GM19328 (cell line): ENCODE data around the gene RFX1.

Experiments used
- ATAC-seq: cut with Tn5 transposase; IDR thresholded peaks from one replicate; pipeline ENCODE4 v1.9.1; 2021; ENCODE audit warnings: mild to moderate bottlenecking, moderate library complexity; ENCODE audit not compliant: unreplicated experiment

The RFX1 gene

DNA sequence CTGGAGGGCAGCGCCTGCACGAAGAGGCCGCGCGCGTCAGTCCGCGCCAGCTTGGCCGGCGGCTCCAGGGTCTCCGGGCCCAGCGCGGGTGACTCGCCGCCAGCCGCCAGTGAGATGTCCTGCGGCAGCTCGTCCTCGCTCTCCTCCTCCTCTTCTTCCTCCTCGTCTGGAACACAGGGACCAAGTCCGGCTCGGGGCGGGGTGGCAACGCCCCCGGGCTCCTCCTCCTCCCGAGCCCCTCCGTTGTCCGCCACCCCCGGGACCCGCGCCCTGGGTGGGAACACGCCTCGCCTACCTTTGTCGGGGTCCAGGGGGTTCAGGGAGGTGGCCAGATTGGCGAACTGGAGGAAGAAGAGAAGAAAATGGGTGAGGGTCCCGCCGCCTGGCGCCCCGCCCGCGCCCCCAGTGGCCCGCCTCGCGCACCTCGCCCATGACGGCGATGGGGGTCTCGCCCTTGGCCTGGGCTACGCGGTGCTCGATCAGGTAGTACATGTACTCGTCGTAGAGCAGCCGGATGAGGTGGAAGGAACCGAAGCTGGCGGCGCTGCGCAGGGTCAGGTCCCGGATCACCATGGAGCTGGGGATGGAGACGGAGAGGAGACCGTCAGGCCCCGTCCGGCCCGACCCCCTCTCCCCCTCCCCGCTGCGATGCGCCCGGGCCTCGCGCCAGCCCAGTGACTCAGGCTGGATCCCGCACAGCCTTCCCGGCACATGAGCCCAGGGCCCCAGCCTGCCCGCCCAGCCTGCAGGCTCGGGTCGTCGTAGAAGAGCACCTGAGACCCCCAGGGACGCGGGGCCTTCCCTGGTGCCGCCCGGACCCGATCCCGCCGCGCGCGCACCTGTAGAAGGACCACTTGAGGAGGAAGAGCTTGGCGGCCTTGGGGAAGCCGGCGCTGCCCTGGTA is 43.2 kb downstream of the RFX1 start:
- ATAC-seq: no peak

DNA sequence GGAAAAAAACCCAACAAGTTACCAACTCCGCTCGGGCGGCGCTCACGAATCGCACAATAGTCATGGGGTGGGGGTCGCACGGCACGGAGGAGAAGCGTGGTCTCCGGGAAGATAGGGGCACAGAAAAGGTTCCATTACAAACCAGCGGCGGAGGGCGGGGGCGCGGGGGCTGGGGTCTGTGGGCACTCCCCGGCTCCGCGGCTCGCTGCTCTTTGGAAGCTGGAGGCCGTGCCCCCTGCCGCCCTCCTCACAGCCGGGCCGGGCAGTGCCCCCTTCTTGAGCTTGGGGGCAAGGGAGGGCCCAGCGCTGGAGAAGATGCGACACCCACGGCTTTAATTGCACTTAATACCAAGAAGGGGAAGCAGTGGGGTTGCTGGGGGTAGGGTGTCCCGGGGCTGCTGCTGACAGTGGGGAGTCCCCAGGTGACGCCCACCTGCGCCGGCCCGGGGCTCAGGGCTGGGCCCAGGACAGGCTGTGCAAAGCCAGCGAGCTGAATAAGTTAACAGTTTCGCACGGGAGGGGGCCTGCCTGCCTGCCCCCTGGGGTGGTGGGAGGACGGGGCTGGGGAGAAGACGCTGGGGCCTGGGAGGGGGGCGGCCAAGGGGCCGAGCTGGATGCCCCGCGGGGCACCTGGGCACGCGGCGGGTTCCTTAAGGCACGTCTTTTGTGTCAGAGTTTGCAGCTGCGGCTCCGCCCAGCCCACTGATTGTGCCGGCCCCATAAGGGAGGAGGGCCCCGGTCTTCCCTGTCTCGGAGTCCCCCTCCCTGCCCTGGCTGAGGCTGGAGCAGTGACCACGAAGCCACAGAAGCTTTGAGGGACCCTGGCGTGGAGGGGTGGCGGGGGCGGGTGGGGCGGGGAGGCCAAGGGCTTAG is 44.1 kb downstream of the RFX1 start:
- ATAC-seq: no peak

DNA sequence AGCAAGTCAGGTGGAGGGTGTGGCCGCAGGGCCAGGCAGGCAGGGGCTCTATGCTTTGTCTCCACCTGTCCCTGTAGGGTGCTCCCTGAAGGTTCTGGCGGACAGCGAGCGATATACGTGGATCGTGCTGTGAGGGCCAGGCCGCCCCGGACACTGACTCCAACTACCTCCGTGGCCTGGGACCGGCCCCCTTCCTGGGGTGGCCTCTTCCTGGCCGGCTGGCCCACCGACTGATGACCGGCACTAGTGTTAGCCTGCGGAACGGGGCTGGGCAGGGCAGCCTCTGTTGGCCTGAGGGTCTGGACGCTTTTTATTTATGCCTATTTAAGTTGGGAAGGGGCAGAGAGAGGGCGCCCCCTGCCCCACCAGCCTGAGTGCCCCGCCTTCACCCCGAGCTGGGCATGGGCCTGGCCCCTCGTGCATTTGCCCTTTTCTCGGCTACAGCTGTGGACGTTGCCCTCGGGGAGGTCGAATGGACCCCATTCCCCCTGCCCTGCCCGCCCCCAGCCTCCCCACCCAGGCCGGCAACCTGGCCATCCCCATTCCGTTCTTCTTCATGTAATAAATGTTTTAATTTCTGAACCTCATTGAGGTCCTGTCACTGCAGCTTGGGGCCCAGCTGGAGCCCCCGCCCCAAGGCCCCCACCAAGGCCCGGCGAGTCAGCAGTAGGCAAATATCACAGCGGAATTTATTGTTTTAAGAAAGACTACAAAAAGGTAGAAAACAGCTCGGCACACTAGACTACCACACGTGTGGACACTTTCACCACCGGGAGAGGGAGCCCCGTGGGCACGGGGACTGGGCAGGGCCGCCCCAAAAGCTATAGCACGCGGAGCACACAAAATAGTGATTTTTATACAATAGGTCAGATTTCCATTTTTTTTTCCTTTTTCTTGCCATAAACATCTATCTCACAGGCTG is 45.0 kb downstream of the RFX1 start:
- ATAC-seq: no peak

DNA sequence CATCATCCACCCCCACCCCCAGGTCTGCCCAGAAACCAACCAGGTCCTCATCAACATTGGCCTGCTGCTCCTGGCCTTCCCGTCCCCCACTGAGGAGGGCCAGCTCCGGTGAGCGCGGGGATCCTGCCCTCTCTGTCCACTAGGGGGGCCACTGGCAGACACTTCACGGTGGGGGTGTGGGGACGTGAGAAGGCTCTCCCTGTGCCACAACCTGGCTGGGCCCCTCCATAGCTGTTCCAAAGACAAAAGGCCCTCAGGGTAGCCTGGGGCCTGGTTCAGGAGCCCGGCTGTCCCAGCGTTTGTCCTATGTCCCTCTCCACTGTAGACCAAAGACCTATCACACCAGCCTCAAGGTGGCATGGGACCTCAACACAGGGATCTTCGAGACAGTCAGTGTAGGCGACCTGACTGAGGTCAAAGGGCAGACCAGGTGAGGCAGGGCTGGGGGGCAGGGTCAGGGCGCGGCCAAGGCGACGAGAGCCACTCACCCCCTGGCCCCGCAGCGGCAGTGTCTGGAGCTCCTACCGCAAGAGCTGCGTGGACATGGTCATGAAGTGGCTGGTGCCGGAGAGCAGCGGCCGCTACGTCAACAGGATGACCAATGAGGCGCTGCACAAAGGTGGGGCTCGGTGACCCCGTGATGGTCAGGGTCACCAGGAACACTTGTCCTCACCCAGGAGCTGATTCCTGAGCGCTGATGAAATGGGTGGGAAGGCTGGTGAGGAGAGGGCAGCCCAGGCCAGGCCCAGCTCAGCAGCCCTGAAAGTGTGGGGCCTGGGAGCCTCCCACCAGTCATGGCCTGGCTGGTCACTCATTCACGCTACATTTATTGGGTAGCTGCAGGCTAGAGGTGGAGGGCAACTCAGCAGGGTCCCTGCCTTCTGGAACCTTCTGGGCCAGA is 45.9 kb downstream of the RFX1 start:
- ATAC-seq: no peak

DNA sequence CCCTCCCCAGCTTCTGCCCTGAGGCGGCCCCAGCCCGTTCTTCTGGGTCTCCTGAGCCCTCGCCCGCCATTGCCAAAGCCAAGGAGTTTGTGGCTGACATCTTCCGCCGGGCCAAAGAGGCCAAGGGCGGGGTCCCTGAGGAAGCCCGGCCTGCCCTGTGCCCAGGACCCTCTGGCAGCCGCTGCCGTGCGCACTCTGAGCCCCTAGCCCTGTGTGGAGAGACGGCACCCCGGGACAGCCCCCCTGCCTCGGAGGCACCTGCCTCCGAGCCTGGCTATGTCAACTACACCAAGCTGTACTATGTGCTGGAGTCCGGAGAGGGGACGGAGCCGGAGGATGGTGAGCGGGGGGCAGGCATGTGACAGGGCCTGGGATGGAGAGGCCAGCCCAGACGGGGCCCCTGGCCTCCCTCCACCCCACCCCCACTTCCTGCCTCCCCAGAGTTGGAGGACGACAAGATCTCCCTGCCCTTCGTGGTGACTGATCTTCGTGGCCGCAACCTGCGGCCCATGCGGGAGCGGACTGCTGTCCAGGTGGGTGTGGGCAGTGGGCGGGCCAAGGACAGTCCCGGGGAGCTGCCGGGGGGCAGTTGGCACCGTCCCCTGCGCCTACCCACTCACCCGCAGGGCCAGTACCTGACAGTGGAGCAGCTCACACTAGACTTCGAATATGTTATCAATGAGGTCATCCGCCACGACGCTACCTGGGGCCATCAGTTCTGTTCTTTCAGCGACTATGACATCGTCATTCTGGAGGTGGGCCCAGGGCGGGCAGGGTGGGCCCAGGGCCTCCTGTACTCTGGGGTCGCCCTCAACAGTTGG is 46.8 kb downstream of the RFX1 start:
- ATAC-seq: no peak

DNA sequence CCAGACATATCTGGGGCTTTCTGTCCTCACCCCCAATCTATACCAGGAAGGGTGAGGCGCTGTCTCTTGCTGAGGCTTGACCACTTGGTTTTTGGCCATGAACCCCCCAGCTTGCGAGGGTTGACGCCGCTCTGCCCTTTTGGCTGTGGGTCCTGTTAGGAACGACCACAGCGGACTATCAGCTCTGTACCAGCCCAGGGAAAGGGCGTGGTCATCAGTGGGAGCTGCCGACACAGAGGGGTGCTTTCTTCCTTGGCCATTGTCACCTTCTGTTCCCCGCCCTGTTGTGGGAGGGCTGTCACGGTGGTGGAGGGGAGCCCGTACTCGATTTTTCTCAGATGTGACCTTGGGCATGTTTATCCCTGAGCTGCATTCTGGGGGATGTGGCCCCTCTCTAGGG is 48.1 kb downstream of the RFX1 start:
- no peak for ATAC-seq

DNA sequence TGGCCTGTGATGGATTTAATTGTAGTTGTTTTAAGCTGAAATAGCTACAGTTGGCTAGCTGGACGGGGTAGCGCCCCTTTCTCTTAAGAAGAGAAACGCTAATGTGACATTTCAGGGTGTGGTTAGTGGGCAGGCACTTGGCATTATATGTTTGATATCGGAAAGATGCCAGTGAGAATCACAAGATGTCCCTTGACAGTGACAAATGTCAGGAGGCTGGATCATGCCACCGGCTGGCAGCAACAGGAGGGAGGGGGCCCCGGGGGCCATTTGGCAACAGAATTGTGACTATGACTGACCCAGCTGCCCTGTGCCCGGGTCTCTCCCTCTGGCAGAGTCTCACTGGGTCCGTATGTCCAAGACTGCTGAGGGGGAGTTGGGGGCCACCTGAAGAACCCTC is 49.1 kb downstream of the RFX1 start:
- no peak for ATAC-seq

DNA sequence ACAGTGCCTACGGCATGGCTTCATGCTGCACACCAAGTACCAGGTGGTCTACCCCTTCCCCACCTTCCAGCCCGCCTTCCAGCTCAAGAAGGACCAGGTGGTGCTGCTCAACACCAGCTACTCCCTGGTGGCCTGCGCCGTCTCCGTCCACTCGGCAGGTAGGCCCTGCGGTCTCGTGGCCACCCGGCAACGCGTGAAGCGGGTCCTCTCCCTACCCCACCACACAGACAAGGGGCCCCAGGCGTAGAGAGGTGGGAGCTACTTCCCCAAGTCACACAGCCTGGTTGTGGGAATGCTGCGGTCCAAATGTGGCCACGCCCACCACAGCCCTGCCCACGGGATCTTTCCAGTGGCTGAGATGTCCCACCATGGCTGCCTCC is 49.8 kb downstream of the RFX1 start:
- ATAC-seq: no peak

DNA sequence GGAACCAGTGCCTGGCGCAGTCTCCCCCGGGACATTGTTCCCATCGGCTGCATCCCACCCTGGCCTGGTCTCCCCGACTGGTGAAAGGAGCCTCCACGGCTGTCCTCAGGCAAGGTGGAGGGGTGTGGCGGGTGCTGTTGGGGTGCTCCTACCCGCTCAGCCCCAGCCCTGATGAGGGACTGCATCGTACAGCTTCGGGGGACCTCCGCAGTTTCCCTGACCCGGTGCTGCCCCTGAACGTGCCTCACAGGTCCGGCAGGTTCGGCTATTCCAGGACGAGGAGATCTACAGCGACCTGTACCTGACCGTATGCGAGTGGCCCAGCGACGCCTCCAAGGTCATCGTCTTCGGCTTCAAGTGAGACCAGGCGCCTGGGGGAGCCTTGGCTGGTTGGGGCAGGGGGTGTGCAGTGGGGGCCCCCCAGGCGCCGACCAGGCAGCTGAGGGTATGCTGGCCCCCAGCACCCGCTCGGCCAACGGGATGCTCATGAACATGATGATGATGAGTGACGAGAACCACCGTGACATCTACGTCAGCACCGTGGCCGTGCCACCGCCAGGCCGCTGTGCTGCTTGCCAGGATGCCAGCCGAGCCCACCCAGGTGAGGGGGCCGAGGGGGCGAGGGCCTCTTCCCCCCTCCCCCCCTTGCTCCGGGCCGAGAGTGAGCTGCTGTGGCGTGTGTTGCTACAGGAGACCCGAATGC is 50.3 kb downstream of the RFX1 start:
- no peak for ATAC-seq

DNA sequence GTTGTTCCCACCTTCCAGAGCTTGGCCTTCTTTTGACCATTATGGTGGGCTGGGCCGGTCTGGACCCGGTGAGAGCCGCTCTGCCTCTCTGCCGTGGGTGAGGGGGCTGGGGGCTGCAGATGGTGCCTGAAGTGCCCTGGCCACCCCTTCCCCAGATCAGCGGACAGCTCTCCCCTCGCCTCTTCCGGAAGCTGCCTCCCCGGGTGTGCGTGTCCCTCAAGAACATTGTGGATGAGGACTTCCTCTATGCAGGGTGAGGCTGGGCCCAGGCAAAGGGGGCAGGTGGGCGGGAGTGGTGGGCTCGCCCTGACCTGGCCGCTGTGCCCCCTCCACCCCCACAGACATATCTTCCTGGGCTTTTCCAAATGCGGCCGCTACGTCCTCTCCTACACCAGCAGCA is 51.9 kb downstream of the RFX1 start:
- ATAC-seq: no peak

DNA sequence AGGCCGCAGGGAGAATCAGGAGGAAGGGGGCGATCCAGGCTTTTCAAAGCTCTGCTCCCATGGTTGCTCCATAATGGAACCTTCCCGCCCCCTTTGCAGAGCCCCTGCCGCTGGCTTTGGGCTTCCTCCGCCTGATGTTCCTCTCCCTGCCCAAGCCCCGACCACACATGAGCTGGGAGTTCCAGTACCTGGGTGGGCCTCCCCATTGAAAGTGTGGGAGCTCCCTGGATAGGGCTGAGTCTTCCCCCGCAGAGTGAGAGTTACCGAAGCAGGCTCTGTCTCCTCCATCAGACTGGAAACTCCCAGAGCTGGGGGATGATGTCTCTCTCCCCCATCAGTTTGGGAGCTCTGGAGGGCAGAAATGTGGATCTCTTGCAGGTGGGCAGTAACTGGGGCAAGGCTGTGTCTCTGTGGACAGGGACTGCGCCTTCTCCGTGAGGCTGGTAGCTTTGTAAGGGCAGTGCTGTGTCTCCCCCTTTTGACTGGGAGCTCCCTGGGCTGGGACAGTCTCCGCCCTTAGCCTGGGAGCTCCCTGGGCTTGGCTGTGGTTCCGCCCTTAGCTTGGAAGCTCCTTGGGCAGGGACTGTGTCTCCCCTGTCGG is 53.1 kb downstream of the RFX1 start:
- no peak for ATAC-seq

DNA sequence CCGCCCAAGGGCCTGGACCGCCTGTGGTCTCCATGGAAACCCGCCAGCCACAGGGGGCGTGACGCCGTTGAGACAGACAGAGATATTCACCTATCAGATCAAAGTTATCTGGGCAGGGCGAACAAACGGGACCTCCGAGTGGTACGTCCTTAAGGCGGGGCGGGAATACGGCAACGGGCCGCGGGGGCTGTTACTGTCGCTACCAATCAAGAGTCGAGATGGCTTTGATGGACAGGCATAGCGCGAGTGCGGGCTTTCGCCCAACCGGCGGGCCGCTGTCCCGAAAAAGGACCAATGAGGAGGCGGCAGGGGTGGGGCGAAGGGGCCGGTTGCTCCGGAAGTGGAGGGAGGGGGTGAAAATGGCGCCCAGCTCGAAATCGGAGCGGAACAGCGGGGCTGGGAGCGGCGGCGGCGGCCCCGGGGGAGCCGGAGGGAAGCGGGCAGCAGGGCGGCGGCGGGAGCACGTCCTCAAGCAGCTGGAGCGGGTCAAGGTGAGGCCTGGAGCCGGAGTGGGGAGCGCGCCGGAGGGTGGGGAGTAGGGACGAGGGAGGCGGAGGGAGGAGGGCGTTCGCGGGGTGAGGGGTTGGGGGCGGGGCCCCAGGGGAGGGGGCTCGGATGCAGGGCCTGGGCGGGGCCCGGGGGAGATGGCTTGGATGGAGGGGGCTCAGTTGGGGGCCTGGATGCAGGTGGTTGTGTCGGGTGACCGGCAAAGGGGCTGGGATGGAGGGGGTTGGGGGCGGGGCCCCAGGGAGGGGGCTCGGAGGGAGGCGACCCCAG is 53.8 kb downstream of the RFX1 start, which contains the start of gene DCAF15:
TSS of gene DCAF15 (plus strand) at position 356 of the 777 bp plus-strand sequence. CDS start at position 360, 4 bp downstream.
- peak; percentile 92 for ATAC-seq

DNA sequence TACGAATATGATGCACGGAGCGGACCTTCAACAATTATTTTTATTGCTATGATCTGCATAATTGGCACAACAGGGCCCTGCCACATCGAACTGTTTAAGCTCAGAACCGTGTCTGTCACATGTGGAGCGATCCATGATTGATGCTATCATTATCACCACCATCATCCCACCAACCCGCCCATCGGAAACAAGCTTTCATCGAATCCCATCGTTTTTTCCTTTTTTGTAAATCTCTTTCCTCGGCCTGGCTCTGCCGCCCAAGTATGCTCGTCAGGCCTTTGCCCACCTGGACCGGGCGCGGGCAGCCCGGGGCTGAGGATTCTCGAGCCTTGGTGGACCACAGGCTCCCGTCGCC is 54.3 kb downstream of the RFX1 start:
- no peak for ATAC-seq

DNA sequence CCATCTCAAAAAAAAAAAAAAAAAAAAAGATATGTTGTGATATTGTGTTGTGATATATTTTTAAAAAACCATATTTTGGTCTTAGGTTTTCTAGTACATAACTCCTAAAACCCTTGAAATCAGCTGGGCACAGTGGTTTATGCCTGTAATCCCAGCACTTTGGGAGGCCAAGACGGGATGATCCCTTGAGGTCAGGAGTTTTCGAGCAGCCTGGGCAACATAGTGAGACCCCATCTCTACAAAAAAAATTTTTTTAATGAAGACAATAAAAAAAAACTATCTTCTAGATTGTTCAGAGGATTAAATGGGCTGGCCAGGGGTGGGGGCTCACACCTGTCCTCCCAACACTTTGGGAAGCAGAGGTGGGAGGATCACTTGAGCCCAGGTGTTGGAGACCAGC is 55.1 kb downstream of the RFX1 start:
- no peak for ATAC-seq

DNA sequence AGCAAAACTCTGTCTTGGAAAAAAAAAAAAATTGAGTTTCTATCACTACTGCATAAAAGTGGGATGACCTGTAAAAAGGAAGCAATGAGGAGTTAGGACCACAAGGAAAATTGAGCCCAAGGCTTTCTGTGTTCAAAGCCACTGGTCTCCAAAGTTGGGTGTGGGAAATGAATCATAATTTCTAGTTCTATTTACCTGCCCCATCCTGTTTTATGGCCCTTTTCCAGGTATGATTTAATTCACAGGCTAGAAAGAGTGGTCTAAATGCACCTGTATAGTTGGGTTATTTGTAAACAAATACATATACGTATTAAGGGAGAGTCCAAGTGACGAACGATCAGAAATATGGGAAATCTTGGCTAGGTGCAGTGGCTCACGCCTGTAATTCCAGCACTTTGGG is 59.7 kb downstream of the RFX1 start:
- ATAC-seq: no peak

DNA sequence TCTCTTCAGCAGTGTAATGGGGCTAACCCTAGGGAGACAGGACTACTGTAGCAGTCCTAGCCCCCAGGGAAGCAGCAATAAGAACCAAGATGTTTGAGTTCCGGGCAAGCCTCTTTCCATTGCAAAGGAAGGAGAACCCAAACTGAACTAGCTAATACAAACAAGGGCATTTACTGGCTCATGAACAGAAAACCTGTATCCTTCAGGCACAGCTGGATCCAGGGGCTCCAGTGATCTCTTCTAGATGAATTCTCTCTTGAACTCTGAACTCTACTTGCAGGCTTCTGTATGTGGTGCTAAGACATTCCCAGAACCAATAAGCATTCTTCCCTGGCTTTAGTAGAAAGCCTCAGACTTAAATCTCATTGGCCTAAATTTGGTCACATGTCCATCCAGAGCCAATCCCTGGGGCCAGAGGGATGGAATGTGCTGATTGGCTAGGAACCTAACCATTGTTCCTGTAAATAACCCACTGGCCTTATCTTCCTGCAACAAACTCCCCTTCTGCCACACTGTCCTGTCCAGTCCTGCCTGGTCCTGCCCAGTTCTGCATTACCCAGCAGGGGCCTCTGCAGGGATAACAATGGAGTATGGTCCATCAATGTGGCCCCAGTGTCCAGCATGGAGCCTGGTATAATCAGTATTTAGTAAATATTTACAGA is 64.0 kb downstream of the RFX1 start:
- ATAC-seq: no peak
